Fibroblast of mammary gland (primary cell): Measurements from ENCODE around the gene OTOG.

ENCODE experiments used
- DNase-seq: peaks from one replicate; pipeline ENCODE4 v3.0.0-alpha.2; 2010; ENCODE audit warnings: low read depth
- H3K4me3 ChIP-seq: 2 replicates; pipeline ENCODE4 v1.5.1; 2011; ENCODE audit warnings: low read depth, mild to moderate bottlenecking, low read length, moderate library complexity; ENCODE audit not compliant: control insufficient read depth
- CTCF ChIP-seq: conservative IDR thresholded peaks from 2 replicates; pipeline ENCODE4 v1.5.1; 2011; ENCODE audit warnings: low read depth, low read length, inconsistent platforms; ENCODE audit not compliant: control insufficient read depth, insufficient read depth

OTOG gene

GRCh38 chr11:17519061-17519885 lies 27.8 kb upstream of the OTOG start:
- DNase-seq: no peak
- no peak overlapping the region for H3K4me3 ChIP-seq
- no peak for TF ChIP-seq CTCF

GRCh38 chr11:17521106-17521900 lies 25.8 kb upstream of the OTOG start:
- no peak for DNase-seq
- TF ChIP-seq CTCF: no peak

GRCh38 chr11:17522655-17523054 lies 24.4 kb upstream of the OTOG start:
- no peak for DNase-seq
- no peak for TF ChIP-seq CTCF
- no peak overlapping the region for H3K4me3 ChIP-seq

More at GRCh38 chr11:17521106-17521900, 25.8 kb upstream of the OTOG start:
- H3K4me3 ChIP-seq: no peak overlapping the region

- TF ChIP-seq CTCF: no peak
- DNase-seq: no peak
- H3K4me3 ChIP-seq: no peak overlapping the region
Measured at GRCh38 chr11:17524221-17524620, 22.8 kb upstream of the OTOG start.

GRCh38 chr11:17525570-17525969 lies 21.5 kb upstream of the OTOG start:
- DNase-seq: no peak
- no peak overlapping the region for H3K4me3 ChIP-seq
- no peak for TF ChIP-seq CTCF

GRCh38 chr11:17526326-17526725 lies 20.7 kb upstream of the OTOG start:
- TF ChIP-seq CTCF: no peak
- no peak for DNase-seq
- H3K4me3 ChIP-seq: no peak overlapping the region
